Mesodermal cell (in vitro differentiated cells): Measurements from ENCODE around the gene BOK.
"Not testable (repeated sequence)": the region's sequence is repeated elsewhere in the genome, so short reads cannot be mapped to it uniquely, and the experiment has no call there.

Experiments used
- H3K27ac ChIP-seq: 2 replicates; pipeline ENCODE4 v1.7.0; 2013; ENCODE audit warnings: mild to moderate bottlenecking, low read depth, low read length, moderate library complexity; ENCODE audit not compliant: severe bottlenecking
- H3K36me3 ChIP-seq: 2 replicates; pipeline ENCODE4 v1.7.1; 2013; ENCODE audit warnings: mild to moderate bottlenecking, low read length, moderate library complexity; ENCODE audit not compliant: control insufficient read depth, insufficient read depth
- H3K4me1 ChIP-seq: one replicate; pipeline ENCODE4 v1.7.1; 2013; ENCODE audit warnings: mild to moderate bottlenecking, low read length; ENCODE audit not compliant: insufficient read depth, control insufficient read depth, poor library complexity, severe bottlenecking
- H3K4me3 ChIP-seq: 2 replicates; pipeline ENCODE4 v1.7.0; 2013; ENCODE audit warnings: low read length, control low read depth, mild to moderate bottlenecking; ENCODE audit not compliant: insufficient read depth, poor library complexity, severe bottlenecking; ENCODE audit errors: extremely low read depth
- H3K9me3 ChIP-seq: 2 replicates; pipeline ENCODE4 v1.7.1; 2013; ENCODE audit warnings: mild to moderate bottlenecking, low read length, moderate library complexity; ENCODE audit not compliant: control insufficient read depth
- WGBS, 2 experiments: methylation state at CpG; one replicate each; pipeline ENCODE4 v1.1.5; 2013; ENCODE audit warnings: missing lambda C conversion rate in 2 of 2; ENCODE audit not compliant: insufficient coverage in 2 of 2; 5-methylcytosine and 5-hydroxymethylcytosine counted together

The BOK gene

DNA sequence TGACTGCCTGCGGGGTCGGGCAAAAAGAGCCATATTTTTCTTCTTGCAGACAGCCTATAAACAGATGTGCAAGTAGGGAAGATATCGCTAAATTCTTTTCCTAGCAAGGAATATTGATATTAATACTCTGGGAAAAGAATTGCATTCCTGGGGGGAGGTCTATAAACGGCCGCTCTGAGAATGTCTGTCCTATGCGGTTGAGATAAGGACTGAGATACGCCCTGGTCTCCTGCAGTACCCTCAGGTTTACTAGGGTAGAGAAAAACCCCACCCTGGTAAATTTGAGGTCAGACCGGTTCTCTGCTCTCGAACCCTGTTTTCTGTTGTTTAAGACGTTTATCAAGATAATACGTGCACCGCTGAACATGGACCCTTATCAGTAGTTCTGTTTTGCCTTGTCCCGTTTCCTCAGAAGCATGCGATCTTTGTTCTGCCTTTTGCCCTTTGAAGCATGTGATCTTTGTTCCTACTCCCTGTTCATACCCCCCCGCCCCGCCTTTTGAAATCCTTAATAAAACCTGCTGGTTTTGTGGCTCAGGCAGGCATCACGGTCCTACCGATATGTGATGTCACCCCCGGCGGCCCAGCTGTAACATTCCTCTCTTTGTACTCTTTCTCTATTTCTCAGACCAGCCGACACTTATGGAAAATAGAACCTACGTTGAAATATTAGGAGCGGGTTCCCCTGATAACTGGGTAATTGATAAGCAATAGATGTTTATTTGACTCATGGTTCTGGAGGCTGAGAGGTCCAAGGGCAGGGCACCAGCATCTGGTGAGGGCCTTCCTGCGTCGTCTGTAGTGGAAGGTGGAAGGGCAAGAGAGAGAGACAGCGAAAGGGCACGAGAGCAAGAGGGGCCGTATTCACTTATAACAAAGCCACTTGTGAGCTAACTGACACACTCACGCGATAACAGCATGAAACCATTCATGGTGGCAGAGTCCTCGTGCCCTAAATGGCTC, 32.4 kb upstream of the BOK start:
- not testable (repeated sequence) for H3K4me1 ChIP-seq, H3K9me3 ChIP-seq, H3K36me3 ChIP-seq, H3K27ac ChIP-seq, H3K4me3 ChIP-seq
- 90 to 91% methylated on average over 19 to 27 of the region's 31 CpGs for WGBS, 2 experiments

DNA sequence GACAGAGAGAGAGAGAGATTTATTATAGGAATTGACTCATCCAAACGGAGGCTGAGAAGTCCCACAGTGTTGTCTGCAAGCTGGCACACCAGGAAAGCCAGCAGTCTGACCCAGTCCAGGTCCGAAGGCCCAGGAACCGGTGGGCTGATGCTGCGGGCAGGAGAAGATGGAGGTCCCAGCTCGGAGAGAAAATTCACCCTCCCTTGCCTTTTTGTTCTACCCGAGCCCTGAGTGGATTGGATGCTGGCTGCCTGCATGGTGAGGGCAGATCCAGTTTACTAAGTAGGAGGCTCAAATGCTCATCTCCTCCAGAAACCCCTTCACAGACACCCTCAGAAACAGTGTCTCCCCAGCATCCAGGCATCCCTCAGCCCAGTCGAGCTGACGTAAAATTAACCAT, 28.0 kb upstream of the BOK start:
- H3K27ac ChIP-seq = no peak overlapping the region
- H3K4me3 ChIP-seq = no peak overlapping the region
- H3K9me3 ChIP-seq = peaks cover 4% of the 10 kb centered on the region
- no peaks in the 10 kb centered on the region for H3K36me3 ChIP-seq
- H3K4me1 ChIP-seq = no peaks in the 10 kb centered on the region
- 84 to 93% methylated on average over 5 to 6 of the region's 8 CpGs for WGBS, 2 experiments

DNA sequence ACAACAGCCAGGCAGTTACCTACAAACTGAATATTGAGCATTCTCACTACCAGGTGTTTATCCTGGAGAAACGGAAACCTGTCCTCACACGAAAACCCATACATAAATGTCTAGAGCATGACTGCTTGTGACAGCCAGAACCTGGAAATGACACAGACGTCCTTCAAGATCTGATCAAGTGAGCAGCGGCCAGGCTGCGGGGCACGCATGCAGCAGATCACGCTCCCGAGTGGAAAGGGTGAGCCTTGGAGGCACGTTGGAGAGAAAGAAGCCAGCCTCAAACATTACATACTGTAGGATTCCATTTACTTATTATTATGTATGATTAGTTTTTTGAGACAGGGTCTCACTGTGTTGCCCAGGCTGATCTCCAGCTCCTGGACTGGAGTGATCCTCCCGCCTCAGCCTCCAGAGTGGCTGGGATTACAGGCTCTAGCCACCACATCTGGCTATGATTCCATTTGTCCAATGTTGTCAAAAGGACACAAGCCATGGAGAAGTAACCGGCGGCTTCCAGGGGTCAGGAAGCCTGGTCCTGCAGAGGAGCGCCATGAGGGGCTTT, 27.3 kb upstream of the BOK start:
- 85 to 96% methylated on average over 6 to 7 of the region's 13 CpGs for WGBS, 2 experiments
- Histone ChIP-seq H3K4me1 (no peaks in the 10 kb centered on the region), H3K4me3 (no peak overlapping the region), H3K36me3 (no peaks in the 10 kb centered on the region), H3K9me3 (peaks cover 4% of the 10 kb centered on the region), H3K27ac (no peak overlapping the region)

DNA sequence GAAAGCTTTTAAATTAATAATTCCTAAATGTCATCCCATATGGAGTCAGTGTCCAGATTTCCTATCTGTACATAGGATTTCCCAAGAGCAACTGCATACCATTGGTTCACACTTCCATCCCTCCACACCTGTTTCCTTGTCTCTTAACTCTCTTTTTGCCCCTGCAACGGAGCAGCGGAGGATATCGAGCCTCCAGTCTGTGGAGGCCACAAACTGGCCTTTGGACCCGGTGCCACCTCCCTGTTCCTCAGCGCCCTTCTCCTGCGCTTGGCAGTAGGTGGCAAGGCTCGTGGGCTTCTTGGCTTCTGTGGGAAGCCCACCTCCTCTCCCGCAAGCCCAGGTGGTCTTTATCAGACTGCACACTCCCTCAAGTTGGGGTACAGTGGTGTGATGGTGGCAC, 26.4 kb upstream of the BOK start:
- H3K4me1 ChIP-seq = no peaks in the 10 kb centered on the region
- no peak overlapping the region for H3K4me3 ChIP-seq
- no peaks in the 10 kb centered on the region for H3K9me3 ChIP-seq
- WGBS, 2 experiments = 90 to 98% methylated on average over 5 to 6 of the region's 8 CpGs
- no peaks in the 10 kb centered on the region for H3K36me3 ChIP-seq
- H3K27ac ChIP-seq = no peak overlapping the region

DNA sequence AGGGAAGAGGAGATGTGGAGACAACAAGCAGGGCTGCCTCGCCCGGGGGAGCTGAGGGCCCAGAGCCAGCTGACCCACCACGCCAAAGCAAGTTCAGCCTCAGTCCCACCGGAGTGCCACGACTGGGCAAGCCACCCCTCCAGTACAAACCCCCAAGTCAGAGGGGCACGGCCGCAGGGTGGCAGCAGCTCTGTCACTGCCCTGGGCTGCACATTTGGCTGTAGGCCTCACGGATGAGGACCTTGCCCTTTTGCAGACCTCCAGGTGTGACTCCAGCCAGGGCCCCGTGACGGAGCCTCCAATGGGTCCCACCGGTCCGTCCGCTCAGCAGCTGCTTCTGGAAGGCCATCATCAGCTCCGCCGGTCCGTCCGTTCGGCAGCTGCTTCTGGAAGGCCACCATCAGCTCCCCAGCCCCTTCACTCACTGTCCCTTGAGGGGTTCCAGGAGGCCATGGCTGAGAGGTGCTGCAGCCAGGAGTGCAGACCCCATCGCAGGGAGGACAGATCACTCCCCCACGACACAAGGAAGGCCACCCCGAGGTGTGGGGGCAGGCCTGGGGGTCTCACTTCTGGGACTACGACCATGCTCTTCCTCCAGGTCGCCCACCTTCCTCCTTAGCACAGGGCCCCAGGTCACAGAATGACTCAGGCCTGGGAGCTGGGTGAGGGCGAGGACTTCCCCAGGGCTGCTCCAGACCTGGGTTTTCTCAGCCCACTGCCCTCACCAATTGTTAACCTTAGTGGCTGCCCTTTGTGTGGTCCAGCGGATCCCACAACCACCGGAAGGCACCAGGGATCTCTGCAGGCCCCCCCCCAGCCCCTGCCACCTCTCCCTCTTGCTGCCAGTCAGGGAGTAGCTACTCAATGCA, 25.6 kb upstream of the BOK start:
- no peak overlapping the region for H3K4me3 ChIP-seq
- no peaks in the 10 kb centered on the region for H3K9me3 ChIP-seq
- H3K4me1 ChIP-seq = no peaks in the 10 kb centered on the region
- no peak overlapping the region for H3K27ac ChIP-seq
- H3K36me3 ChIP-seq = no peaks in the 10 kb centered on the region
- WGBS, 2 experiments = 90 to 92% methylated on average over 16 to 26 of the region's 26 CpGs

DNA sequence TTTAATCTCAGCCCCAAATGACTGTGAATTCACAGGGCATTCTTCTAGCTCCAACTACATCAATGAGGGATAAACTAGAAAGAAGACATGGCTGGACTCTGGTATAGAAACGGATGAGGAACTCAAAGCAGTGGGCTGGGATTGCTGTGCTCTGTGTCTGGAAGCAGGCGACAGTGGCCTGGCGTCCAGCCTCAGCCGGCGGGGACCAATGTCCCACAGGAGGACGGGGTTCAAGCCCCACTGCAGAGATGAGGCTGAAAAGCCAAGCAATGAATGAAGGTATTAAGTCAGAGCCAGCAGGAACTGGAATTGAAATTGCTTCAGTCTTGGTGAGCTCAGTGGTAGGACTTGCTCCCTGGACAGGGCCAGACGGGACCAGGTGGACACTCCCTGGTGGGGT, 24.3 kb upstream of the BOK start:
- H3K9me3 ChIP-seq = no peaks in the 10 kb centered on the region
- no peak overlapping the region for H3K27ac ChIP-seq
- no peaks in the 10 kb centered on the region for H3K4me1 ChIP-seq
- no peaks in the 10 kb centered on the region for H3K36me3 ChIP-seq
- 90 to 95% methylated on average over 6 to 7 of the region's 7 CpGs for WGBS, 2 experiments
- no peak overlapping the region for H3K4me3 ChIP-seq

DNA sequence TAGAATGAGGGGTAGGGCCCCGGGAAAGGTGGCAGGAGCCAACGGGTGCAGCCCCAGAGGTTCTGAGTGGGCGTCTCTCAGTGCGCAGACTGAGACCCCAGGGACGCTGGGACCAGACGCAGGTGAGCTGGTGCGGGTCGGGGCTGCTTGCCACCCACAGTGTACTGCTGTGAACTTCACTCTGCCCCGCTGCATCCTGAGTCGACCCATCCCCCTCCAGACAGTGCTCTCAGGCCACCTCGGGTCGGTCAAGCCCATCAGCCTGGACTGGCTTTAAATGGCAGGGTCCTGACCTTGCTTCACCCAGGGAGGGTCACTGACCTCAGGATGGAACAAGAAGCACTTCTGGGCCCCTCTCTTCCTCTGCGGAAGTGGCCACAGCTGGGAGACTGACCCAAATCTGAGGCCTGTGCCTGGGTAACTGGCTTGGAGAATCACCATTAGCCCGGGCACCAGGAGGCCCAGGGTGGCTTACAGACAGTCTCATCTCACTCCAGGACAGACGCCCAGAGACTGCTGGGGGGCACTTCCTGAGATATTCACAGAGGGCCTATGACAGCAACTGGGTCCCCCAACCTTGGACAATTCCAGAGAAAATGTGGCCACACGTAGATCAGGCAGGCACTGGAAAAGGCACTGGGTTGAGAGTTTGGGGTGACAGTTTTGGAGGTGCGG, 23.7 kb upstream of the BOK start:
- Histone ChIP-seq H3K4me1 (no peaks in the 10 kb centered on the region), H3K36me3 (no peaks in the 10 kb centered on the region), H3K27ac (no peak overlapping the region), H3K9me3 (no peaks in the 10 kb centered on the region), H3K4me3 (no peak overlapping the region)
- whole genome bisulfite sequencing, 2 experiments = 91 to 94% methylated on average over 13 to 16 of the region's 17 CpGs

DNA sequence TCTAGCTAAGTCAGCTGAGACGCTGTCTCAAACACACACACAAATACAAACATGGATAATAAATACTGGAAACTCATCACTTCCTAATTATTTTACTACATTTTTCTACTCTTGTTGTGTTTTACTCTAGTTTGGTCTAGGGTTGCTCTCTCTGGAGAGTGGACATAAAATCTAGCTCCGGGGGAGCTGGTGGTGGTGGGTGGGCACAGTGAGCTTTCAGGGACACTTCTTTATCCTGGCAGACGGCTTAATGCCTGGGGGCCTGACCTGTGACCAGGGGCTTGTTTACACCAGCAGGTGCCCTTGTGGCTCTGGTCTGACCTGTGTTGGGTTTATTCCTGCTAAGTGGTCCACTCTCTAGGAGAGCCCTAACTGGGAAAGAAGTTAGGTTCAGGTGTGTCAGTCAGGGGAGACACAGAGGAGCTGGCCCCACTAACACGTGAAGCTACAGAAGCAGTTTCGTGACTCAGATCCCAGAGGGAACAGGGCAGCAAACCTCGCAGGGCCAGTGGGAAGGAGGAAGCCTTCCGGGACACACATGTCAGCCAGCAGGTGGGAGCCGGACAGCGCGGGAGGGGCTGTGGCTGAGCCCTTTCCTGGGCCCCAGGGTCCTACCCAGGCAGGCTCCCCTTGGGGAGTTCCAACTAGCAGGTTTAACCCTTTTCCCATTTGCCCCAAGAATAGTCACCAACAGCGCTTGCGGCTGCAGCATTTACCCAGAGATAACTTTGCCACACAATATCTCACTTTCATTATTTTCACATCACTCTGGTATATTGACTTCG, 22.5 kb upstream of the BOK start:
- Histone ChIP-seq H3K9me3 (no peaks in the 10 kb centered on the region), H3K36me3 (no peaks in the 10 kb centered on the region), H3K4me3 (no peak overlapping the region), H3K27ac (no peak overlapping the region), H3K4me1 (no peaks in the 10 kb centered on the region)
- WGBS, 2 experiments = 84 to 85% methylated on average over 6 to 12 of the region's 13 CpGs

DNA sequence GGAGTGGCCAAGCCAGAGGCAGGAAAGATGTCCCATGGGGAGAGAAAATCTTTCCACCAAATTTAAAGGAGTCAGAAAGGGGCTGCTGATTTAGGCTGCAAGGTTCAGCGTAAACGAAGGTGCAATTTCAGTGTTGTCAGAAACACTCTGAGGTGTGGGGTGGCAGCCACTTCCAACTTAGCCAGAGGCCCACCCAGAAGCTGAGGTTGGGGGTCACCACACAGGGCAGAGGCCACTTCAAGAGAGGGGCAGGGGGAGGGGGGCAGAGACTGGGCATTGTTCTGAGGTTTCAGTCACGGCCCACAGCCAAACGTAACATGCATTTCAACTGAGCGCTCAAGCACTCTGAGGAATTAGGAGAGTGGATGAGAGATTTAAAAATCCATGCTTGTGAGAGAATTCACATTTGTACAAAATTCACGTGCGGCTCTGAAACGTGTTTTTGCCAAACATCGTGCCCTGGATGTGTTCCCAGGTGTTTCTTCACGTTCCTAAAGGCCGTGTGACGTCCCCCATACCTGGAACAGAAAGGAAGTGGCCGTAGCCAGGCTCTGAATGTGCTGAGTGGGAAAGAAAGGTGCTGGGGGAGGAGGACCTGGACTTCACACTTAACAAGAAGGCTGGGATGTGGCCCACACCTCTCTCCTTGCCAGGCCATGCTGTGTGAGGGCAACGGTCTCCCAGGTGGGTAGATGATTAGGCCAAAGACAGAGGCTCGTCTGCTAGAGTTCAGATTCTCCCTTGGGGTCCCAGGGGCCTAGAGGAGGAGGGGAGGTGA, 19.5 kb upstream of the BOK start:
- Histone ChIP-seq H3K9me3 (no peaks in the 10 kb centered on the region), H3K27ac (no peak overlapping the region), H3K36me3 (no peaks in the 10 kb centered on the region), H3K4me3 (no peak overlapping the region), H3K4me1 (peaks cover 4% of the 10 kb centered on the region)
- 90 to 93% methylated on average over 12 to 13 of the region's 15 CpGs for WGBS, 2 experiments
